Spleen (tissue), 11 donors: ENCODE measurements around the gene GSN. TPM values are rescaled to one million over a fixed set of nuclear protein-coding genes. Genes with fewer than 3 reads are reported as not detected.

Experiments used
- DNase-seq: peaks from one replicate; pipeline ENCODE4 v3.0.0-alpha.2; 2020
- H3K27ac ChIP-seq, 8 donors: fragments of 200-600 bp; sonication (generic) in 7 of 8; 1 replicate in 4 of 8; 2 replicates in 4 of 8; pipeline versions ENCODE4 v1.5.0 to v1.8.0; 2016 to 2021; ENCODE audit warnings: inconsistent platforms in 4 of 8, mild to moderate bottlenecking in 4 of 8, moderate library complexity in 1 of 8
- H3K27me3 ChIP-seq, 7 donors: fragments of 200-600 bp; sonication (generic) in 6 of 7; replicated peaks in 1 of 7; 1 replicate in 4 of 7; 2 replicates in 3 of 7; pipeline versions ENCODE4 v1.5.0 to v1.8.0; 2016 to 2021; ENCODE audit warnings: inconsistent platforms in 3 of 7, mild to moderate bottlenecking in 1 of 7
- H3K36me3 ChIP-seq, 6 donors: fragments of 200-600 bp; sonication (generic) in 5 of 6; 1 replicate in 4 of 6; 2 replicates in 2 of 6; pipeline versions ENCODE4 v1.5.0 to v1.8.0; 2016 to 2021; ENCODE audit warnings: inconsistent platforms in 2 of 6
- H3K4me1 ChIP-seq, 6 donors: fragments of 200-600 bp; sonication (generic) in 5 of 6; 1 replicate in 3 of 6; 2 replicates in 3 of 6; pipeline versions ENCODE4 v1.5.0 to v1.8.0; 2016 to 2021; ENCODE audit warnings: inconsistent platforms in 3 of 6
- H3K4me3 ChIP-seq, 8 donors: fragments of 200-600 bp; sonication (generic) in 7 of 8; 1 replicate in 4 of 8; 2 replicates in 4 of 8; pipeline versions ENCODE4 v1.5.0 to v1.8.0; 2016 to 2021; ENCODE audit warnings: inconsistent platforms in 4 of 8, mild to moderate bottlenecking in 4 of 8, moderate library complexity in 2 of 8
- H3K9me3 ChIP-seq, 8 donors: fragments of 200-600 bp; sonication (generic) in 7 of 8; 1 replicate in 4 of 8; 2 replicates in 4 of 8; pipeline versions ENCODE4 v1.5.0 to v1.8.0; 2016 to 2021; ENCODE audit warnings: inconsistent platforms in 4 of 8
- POLR2A ChIP-seq, 3 donors: fragments of 450-650 bp; IDR thresholded peaks; one replicate each; pipeline ENCODE4 v1.5.1; 2017; ENCODE audit warnings: antibody characterized with exemption in 3 of 3, mild to moderate bottlenecking in 1 of 3
- POLR2AphosphoS5 ChIP-seq, 3 donors: sonication (generic); formaldehyde crosslinking; IDR thresholded peaks; one replicate each; pipeline ENCODE4 v1.5.1; 2017; ENCODE audit warnings: antibody characterized with exemption in 3 of 3
- WGBS, 5 donors: extraction: QIAGEN DNeasy Blood & Tissue Kit in 3 of 5; methylation state at CpG; one replicate each; pipeline versions ENCODE4 v1.1.5 to v1.1.7; 2013 to 2018; 5-methylcytosine and 5-hydroxymethylcytosine counted together
- intact Hi-C: fragments of 100-400 bp; cut with DNase I; formaldehyde crosslinking; loops from one replicate; pipeline ENCODE4 v1.15.0; 2023; ENCODE audit warnings: low total_unique reads
- polyA plus RNA-seq, 3 donors: library from polyadenylated mRNA; stranded (reverse); fragments of 200-250 nt; gene quantifications; one replicate each; pipeline ENCODE4 v1.2.1, GENCODE V29; 2013
- total RNA-seq, 7 donors: library from RNA; depleted of rRNA in 3 of 7; stranded (reverse); fragments of >200 nt in 3 of 7; fragmentation: NEBNext Ultra II Directional in 4 of 7; extraction: Animal tissue kit (Norgen Biotek cat#: 25700) in 4 of 7; gene quantifications; one replicate each; pipeline versions ENCODE4 v1.1.0 to v1.2.1, GENCODE V29; 2016 to 2021
- TF ChIP-seq, protein P1 (sequence below), 11 experiments: fragments of 200-600 bp in 7 of 11; fragments of 450-650 bp in 4 of 11; sonication (generic) in 4 of 11; IDR thresholded peaks in 8 of 11; conservative IDR thresholded peaks in 3 of 11; 1 replicate in 7 of 11; 2 replicates in 4 of 11; pipeline versions ENCODE4 v1.4.0 to v1.8.0; 2016 to 2021; ENCODE audit warnings: antibody characterized with exemption in 11 of 11, inconsistent platforms in 4 of 11, mild to moderate bottlenecking in 1 of 11
- donor health status: healthy with polysubstance abuse.
- donor health status: DM: no; HTN: no; CAD: no; lungs with moderate emphysema.
- donor health status: DM: no; HTN: no; CAD: no.
- donor health status: Bipolar disorder and iron deficiency.
- donor health status: healthy.
- donor health status: DM: no; HTN: no; CAD: no.
- donor health status: DM: yes; HTN: yes; CAD: no.

Gene GSN
- total and polyA plus RNA-seq, 10 donors = 115 to 432 (median 227) TPM

DNA sequence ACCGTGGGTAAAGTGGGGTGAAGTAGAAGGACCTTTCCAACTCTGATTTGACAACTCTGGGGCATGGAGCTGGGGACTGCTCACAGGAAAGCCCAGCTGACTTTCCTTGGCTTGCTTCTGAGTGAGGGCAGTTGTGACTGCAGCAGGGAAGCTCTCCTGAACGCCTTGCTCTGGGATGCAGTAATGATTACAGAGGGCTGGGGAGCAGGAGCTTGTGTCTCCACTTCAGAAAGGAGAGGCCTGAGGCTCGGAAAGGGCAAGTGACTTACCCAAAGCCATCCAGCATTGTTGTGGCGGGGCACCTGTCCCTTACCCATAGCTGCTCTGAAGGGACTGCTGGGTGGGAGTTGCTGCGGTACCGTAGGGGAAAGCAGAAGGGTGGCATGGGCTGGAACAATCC, 41.2 kb downstream of the GSN start:
- 82 to 98% (median 88%) methylated on average over 6 of the region's 6 CpGs for WGBS, 5 donors
- Histone ChIP-seq H3K4me3 (no peak overlapping the region), H3K4me1 (no peaks in the 10 kb centered on the region), H3K9me3 (no peaks in the 10 kb centered on the region), H3K36me3 (peaks cover 0 to 100% (median 65%) of the 10 kb centered on the region in 6 donors), H3K27ac (no peak overlapping the region), H3K27me3 (no peaks in the 10 kb centered on the region)
- no peak for TF ChIP-seq POLR2AphosphoS5 (IDR thresholded peaks at IDR 0.05)
- TF ChIP-seq, protein P1, sequence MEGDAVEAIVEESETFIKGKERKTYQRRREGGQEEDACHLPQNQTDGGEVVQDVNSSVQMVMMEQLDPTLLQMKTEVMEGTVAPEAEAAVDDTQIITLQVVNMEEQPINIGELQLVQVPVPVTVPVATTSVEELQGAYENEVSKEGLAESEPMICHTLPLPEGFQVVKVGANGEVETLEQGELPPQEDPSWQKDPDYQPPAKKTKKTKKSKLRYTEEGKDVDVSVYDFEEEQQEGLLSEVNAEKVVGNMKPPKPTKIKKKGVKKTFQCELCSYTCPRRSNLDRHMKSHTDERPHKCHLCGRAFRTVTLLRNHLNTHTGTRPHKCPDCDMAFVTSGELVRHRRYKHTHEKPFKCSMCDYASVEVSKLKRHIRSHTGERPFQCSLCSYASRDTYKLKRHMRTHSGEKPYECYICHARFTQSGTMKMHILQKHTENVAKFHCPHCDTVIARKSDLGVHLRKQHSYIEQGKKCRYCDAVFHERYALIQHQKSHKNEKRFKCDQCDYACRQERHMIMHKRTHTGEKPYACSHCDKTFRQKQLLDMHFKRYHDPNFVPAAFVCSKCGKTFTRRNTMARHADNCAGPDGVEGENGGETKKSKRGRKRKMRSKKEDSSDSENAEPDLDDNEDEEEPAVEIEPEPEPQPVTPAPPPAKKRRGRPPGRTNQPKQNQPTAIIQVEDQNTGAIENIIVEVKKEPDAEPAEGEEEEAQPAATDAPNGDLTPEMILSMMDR (IDR thresholded peaks at IDR 0.05 in 8 of 11, conservative IDR thresholded peaks at IDR 0.05 in 3 of 11) = no peak
- no peak for TF ChIP-seq POLR2A (IDR thresholded peaks at IDR 0.05)
- DNase-seq = peak; percentile 38
- intact Hi-C loops = no loop called here

DNA sequence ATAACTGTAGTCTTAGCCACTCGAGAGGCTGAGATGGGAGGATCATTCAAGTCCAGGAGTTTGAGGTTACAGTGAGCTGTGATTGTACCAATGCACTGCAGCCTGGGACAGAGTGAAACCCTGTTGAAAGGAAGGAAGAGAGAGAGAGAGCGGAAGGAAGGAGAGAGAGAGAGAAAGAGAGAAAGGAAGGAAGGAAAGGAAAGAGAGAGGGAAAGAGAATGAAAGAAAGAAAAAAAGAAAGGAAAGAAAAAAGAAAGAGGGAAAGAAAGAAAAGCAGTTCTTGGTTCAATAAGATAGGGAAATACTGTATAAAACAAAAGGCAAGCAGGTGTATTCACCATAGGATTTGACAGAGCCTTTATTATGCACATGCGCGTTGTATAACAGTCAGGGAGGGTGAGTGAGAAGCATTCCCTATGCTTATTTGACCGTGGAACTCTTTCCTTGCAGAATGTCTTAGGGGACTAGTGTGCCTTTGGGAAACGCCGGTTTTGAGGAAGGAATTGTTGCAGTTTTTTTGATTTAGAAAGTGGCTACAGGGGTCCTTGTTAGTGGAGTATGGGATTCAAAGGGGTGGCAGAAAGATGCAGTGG, 42.0 kb downstream of the GSN start:
- Histone ChIP-seq H3K4me3 (no peak overlapping the region), H3K4me1 (no peaks in the 10 kb centered on the region), H3K9me3 (no peaks in the 10 kb centered on the region), H3K36me3 (peaks cover 0 to 100% (median 68%) of the 10 kb centered on the region in 6 donors), H3K27ac (no peak overlapping the region), H3K27me3 (no peaks in the 10 kb centered on the region)
- intact Hi-C loops = no loop called here
- no peak for DNase-seq
- TF ChIP-seq, protein P1 (IDR thresholded peaks at IDR 0.05 in 8 of 11, conservative IDR thresholded peaks at IDR 0.05 in 3 of 11) = no peak
- no peak for TF ChIP-seq POLR2A (IDR thresholded peaks at IDR 0.05)
- TF ChIP-seq POLR2AphosphoS5 (IDR thresholded peaks at IDR 0.05) = no peak
- 78 to 95% (median 90%) methylated on average over 7 of the region's 7 CpGs for WGBS, 5 donors

DNA sequence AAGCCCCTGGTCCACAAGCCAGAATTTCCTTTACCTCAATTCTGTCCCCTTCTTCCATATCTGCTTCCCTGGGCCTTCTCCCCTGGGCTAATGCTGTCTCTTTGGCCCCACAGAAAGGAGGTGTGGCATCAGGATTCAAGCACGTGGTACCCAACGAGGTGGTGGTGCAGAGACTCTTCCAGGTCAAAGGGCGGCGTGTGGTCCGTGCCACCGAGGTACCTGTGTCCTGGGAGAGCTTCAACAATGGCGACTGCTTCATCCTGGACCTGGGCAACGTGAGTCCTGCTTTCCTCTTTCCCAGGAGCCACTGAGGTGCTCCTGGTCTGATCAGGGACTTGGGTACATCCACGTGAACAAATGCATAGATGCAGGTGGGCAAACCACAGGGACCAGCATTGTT, 42.6 kb downstream of the GSN start:
- Histone ChIP-seq H3K9me3 (no peaks in the 10 kb centered on the region), H3K4me3 (no peak overlapping the region), H3K27me3 (no peaks in the 10 kb centered on the region), H3K36me3 (peaks cover 0 to 100% (median 69%) of the 10 kb centered on the region in 6 donors), H3K4me1 (no peaks in the 10 kb centered on the region), H3K27ac (no peak overlapping the region)
- TF ChIP-seq POLR2A (IDR thresholded peaks at IDR 0.05) (no peak), POLR2AphosphoS5 (IDR thresholded peaks at IDR 0.05) (peak in 1 of 3 donors; percentile 31)
- TF ChIP-seq, protein P1 (IDR thresholded peaks at IDR 0.05 in 8 of 11, conservative IDR thresholded peaks at IDR 0.05 in 3 of 11) = no peak
- intact Hi-C loops = no loop called here
- 85 to 89% (median 87%) methylated on average over 9 of the region's 9 CpGs for WGBS, 5 donors
- peak; percentile 50 for DNase-seq

DNA sequence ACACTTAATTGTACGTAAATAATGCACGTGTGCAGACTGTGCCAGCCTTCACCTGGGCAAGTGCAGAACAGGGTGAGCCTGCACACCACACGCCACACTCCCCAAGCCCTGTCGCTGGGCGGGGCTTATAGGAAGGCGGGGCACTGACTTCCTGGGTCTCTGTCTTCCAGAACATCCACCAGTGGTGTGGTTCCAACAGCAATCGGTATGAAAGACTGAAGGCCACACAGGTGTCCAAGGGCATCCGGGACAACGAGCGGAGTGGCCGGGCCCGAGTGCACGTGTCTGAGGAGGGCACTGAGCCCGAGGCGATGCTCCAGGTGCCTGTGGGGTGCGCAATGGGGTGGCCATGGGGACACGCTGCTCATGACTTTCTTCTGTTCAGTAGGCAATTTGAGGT, 44.2 kb downstream of the GSN start:
- intact Hi-C loops = no loop called here
- WGBS, 5 donors = 92 to 96% (median 94%) methylated on average over 14 to 17 of the region's 17 CpGs
- DNase-seq = no peak

More for the DNA sequence above, 44.2 kb downstream of the GSN start:
- Histone ChIP-seq H3K27ac (no peak overlapping the region), H3K27me3 (no peaks in the 10 kb centered on the region), H3K4me1 (no peaks in the 10 kb centered on the region), H3K36me3 (peaks cover 0 to 100% (median 68%) of the 10 kb centered on the region in 6 donors), H3K9me3 (no peaks in the 10 kb centered on the region), H3K4me3 (no peak overlapping the region)
- peak in 1 of 3 donors; percentile 48 for TF ChIP-seq POLR2AphosphoS5 (IDR thresholded peaks at IDR 0.05)
- no peak for TF ChIP-seq POLR2A (IDR thresholded peaks at IDR 0.05)
- TF ChIP-seq, protein P1 (IDR thresholded peaks at IDR 0.05 in 8 of 11, conservative IDR thresholded peaks at IDR 0.05 in 3 of 11) = no peak
